H1 (cell line): ENCODE data around the gene RCAN2. TPM values are rescaled to one million over a fixed set of nuclear protein-coding genes. Genes with fewer than 3 reads are reported as not detected.

Source experiments
- KDM4A ChIP-seq: IDR thresholded peaks from one replicate; pipeline ENCODE4 v1.7.1; 2012; ENCODE audit warnings: low read depth, mild to moderate bottlenecking, moderate library complexity, low read length, inconsistent platforms; ENCODE audit not compliant: severe bottlenecking
- polyA plus RNA-seq, 7 experiments: library from polyadenylated mRNA; depleted of rRNA in 3 of 7; stranded (reverse) in 5 of 7; unstranded in 2 of 7; fragments of >200 nt in 5 of 7; fragments of 200-250 nt in 2 of 7; gene quantifications; 1 replicate in 5 of 7; 2 replicates in 1 of 7; 4 replicates in 1 of 7; pipeline versions ENCODE4 v1.2.1 to v1.2.3, GENCODE V29; 2011 to 2013; ENCODE audit warnings: missing spikeins in 2 of 7, mixed read lengths in 2 of 7
- total RNA-seq: library from RNA; stranded (reverse); fragmentation: NEBNext Ultra II Directional; extraction: Animal tissue kit (Norgen Biotek cat#: 25700); gene quantifications from 2 replicates; pipeline ENCODE4 v1.2.1, GENCODE V29; 2021

RCAN2 gene
- total and polyA plus RNA-seq, 2 of the 8 experiments (the other 6 are each of a cell fraction or from before 2014, with no cell fraction given) = 5.0 to 8.5 TPM

DNA sequence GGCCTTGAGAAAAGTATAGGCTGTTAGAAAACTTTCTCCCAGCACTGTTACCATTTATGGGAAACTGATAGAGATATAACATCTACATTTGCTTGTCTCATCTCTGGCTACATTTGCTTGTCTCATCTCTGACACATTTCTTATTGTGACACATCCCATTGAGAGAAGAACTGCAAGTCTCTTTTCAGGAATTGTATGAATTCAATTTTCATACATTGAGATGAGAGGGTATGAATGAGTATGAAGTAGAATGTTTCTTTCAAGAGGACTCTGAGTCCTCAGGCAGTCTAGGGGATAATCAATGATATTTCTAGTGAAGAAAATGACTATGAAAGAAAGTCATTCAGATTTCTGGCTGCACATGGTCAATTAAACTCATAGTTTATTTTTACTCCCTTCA, 282.9 kb downstream of the RCAN2 start (continued):
- TF ChIP-seq KDM4A = no peak
